Effector memory CD8-positive, alpha-beta T cell (primary cell): Measurements from ENCODE around the gene APLN.

Source experiments
- ATAC-seq: fragments of 150-1000 bp; cut with Tn5 transposase; replicated peaks from 2 replicates; pipeline ENCODE4 v1.10.0; 2021; ENCODE audit warnings: mild to moderate bottlenecking, moderate library complexity
- DNase-seq, 3 experiments: peaks; one replicate each; pipeline ENCODE4 v3.0.0; 2021
- H3K27ac Mint-ChIP-seq, 2 donors: one replicate each; pipeline ENCODE4 v1.8.0; 2022; ENCODE audit warnings: mild to moderate bottlenecking in 2 of 2, mixed read lengths in 2 of 2, moderate library complexity in 2 of 2
- H3K27me3 Mint-ChIP-seq, 2 donors: one replicate each; pipeline ENCODE4 v1.8.0; 2022; ENCODE audit warnings: mixed read lengths in 2 of 2
- H3K36me3 Mint-ChIP-seq: one replicate; pipeline ENCODE4 v1.8.0; 2022; ENCODE audit warnings: mild to moderate bottlenecking, moderate library complexity, mixed read lengths; ENCODE audit not compliant: insufficient read depth
- H3K4me1 Mint-ChIP-seq, 2 donors: one replicate each; pipeline ENCODE4 v1.8.0; 2022; ENCODE audit warnings: low read depth in 2 of 2, mixed read lengths in 2 of 2
- H3K4me3 Mint-ChIP-seq, 2 donors: one replicate each; pipeline ENCODE4 v1.8.0; 2022; ENCODE audit warnings: mild to moderate bottlenecking in 2 of 2, mixed read lengths in 2 of 2, moderate library complexity in 2 of 2
- H3K9me3 Mint-ChIP-seq, 2 donors: one replicate each; pipeline ENCODE4 v1.8.0; 2022; ENCODE audit warnings: mixed read lengths in 2 of 2

Gene APLN

DNA sequence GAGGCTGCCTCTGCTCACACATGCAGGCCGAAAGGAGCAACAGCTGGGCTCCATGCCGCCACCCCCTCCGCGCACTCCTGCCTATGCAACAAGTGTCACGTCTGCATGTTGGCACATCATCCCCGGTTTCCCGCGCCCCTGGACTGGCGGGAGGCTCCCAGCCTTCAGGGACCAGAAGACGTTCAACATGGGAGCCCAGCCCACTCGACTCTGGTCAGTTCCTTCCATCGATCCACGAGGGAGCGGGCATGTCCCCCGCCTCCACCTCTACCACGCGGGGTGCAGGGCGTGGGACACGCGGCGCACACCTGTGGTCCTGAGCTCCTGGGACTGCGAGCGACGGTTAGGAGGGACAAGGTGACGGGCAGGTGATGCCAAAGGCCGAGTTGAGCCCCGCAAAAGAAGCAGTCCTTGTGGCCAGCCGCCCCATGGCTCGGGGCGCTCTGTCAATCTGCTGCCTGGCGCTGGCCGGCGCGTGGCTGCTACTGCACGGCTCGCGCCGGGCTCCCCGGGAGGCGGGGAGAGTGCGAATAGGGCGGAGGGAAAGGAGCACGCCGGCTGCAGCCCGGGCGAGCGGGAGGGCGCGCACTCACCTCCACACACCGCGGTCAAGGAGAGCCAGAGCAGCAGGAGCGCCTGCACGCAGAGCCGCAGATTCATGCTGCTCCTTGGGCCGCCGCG lies 645 bp downstream of the APLN start:
- Mint-ChIP-seq H3K4me3 (peak overlapping the region; percentile 66 to 72), H3K27ac (no peak overlapping the region), H3K27me3 (peaks cover 0 to 31% of the 10 kb centered on the region in 2 donors), H3K4me1 (peaks cover 0 to 12% of the 10 kb centered on the region in 2 donors), H3K36me3 (peaks cover 3% of the 10 kb centered on the region), H3K9me3 (no peaks in the 10 kb centered on the region)
- DNase-seq = no peak
- peak; percentile 73 for ATAC-seq

DNA sequence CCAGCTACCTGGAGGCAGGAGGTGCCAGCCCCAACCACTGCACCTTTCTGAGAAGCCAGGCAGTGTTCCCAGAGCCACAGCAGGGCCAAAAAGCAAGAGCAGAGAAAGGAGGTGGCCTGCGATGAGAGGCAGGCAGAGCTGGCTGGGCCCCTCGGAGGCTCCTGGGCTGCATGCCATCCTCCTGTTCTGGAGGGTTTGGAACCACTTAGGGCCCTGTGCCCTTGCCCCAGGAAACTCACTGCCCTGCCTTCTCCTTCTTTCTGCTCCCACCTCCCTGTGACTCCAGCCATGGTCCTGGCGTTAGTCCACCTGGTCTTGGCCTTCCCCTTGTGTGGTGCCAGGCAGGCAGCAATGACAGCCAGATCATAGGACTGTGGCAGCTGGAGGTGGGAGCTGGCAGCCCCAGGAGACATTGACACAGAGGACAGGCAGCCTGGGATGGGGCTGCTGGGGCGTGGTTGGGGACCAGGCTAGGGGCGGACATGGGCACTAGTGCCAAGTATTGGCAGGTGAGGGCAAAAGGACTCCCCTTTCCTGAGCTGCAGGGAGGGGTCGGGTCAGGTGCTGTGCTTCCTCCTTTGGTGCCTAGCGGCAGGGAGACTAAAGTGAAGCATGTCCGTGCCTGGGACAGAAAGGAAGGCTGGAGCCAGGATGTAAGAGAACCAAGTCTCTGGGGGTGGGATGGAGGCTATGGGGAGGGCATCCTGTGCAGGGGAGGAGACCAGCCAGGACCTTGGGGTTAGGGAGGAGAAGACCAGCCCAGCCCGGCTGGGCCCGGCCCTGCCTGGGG lies 1.4 kb downstream of the APLN start:
- peaks cover 0 to 31% of the 10 kb centered on the region in 2 donors for H3K27me3 Mint-ChIP-seq
- H3K27ac Mint-ChIP-seq = no peak overlapping the region
- peaks cover 0 to 12% of the 10 kb centered on the region in 2 donors for H3K4me1 Mint-ChIP-seq
- peaks cover 3% of the 10 kb centered on the region for H3K36me3 Mint-ChIP-seq
- ATAC-seq = no peak
- H3K9me3 Mint-ChIP-seq = no peaks in the 10 kb centered on the region
- no peak for DNase-seq
- H3K4me3 Mint-ChIP-seq = peak overlapping the region; percentile 66 to 72

DNA sequence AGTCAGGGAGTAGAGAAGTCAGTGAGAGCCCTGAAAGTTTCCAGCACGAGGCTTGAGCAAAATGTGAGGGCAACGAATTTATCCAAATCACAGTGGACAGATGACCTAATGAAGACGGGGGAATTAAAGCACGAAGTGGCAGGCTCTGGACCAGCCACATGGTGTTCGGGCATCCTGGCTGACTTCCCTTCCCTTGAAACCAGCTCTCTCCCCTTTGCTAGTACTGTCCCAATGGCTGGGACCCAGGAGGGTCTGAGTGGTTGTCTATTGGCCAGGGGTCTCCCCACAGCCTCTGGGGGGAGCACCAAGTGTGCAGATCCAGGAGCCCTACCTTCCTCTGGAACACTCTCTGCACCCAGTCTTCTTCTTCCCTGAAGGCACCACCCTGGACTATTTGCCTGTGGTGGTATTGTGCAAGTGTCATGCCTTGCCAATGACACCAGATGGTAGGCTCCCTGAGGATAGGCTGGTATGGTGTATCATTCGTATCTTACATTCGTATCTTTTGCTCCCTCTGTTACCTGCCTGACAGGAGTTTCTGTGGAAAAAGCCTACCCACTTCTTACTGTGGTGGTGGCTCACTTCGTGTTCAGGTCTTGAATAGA lies 2.1 kb downstream of the APLN start:
- H3K27ac Mint-ChIP-seq = no peak overlapping the region
- no peak for DNase-seq
- H3K36me3 Mint-ChIP-seq = peaks cover 3% of the 10 kb centered on the region

DNA sequence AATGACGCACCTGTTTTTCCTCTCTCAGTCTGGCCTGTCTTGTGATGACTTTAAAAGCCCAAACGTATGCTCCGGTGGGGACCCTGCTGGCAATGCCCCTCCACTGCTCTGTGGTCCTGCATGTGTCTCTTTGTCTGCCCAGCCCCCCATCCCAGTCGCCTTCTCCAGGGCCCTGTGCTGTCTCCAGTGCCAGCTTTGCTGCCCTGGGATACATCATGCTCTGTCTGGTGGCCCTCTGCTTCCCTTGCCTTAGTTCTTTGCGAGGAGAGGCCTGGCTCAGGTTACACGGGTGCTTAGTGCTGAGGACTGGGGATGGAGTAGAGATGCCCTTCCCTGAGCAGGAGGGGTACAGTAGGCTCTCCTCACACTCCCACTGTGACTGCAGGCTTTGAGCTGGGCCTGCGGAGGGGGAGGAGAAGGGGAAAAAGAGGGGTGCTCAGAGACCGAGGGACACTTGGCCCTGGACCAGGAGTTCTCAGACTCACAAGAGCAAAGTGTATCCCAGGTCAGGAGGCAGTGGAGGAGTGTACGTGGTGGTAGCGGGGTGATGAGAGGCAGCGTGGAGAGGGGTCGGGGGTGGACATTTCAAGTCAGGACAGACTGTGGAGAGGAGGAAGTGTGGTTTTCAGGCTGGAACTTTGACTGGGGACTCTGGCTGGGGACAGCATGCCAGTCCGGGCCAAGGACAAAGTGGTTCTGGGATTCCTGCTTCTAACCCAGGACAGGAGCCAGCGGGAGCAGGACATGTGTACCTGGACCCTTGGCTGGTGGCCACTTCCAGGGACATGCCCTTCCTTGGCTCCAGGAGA lies 2.8 kb downstream of the APLN start:
- Mint-ChIP-seq H3K9me3 (no peaks in the 10 kb centered on the region), H3K36me3 (peaks cover 3% of the 10 kb centered on the region), H3K27me3 (peaks cover 0 to 39% of the 10 kb centered on the region in 2 donors), H3K4me1 (peaks cover 0 to 12% of the 10 kb centered on the region in 2 donors), H3K4me3 (peak overlapping the region in 1 of 2 donors; percentile 22), H3K27ac (no peak overlapping the region)
- DNase-seq (no peak), ATAC-seq (no peak)

More for the DNA sequence above, 2.1 kb downstream of the APLN start:
- Mint-ChIP-seq H3K27me3 (peaks cover 0 to 34% of the 10 kb centered on the region in 2 donors), H3K4me3 (peak overlapping the region; percentile 66 to 72), H3K4me1 (peaks cover 0 to 12% of the 10 kb centered on the region in 2 donors), H3K9me3 (no peaks in the 10 kb centered on the region)
- no peak for ATAC-seq

DNA sequence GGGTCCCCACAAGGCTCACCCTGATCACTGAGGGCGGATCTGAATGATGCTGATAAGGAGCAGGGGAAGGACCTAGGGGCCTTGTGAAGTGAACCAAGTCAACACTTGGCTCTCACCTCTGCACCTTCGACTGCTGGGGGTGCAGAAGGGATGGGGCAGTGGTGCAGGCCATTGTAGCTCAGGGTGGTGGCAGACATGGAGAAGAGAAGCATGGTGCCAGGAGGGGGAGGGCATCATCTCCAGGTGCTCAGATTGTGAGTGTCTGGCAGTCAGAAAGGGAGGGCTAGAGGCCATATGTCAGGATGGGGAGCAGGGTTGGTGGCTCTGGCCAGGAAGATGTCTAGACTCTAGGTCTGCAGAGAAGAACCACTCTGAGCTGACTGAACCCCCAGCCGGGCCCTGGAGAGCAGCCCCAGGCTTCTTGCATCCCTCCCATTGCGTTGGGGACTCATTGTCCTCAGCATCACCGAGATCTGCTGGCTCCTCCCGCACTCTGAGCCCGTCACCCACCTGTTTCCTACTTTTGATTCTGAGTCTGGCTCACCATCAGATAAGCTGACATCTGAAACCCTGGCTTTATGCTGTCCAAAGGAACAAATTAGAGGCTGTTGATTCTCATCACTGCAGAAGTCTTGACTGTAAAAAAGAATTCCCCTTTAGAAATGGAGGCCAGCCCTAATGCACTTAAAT lies 3.8 kb downstream of the APLN start:
- ATAC-seq = no peak
- Mint-ChIP-seq H3K27ac (peak overlapping the region in 1 of 2 donors; percentile 59), H3K4me1 (peaks cover 0 to 12% of the 10 kb centered on the region in 2 donors), H3K4me3 (no peak overlapping the region), H3K27me3 (peaks cover 0 to 38% of the 10 kb centered on the region in 2 donors), H3K9me3 (no peaks in the 10 kb centered on the region), H3K36me3 (peaks cover 3% of the 10 kb centered on the region)
- DNase-seq = no peak

DNA sequence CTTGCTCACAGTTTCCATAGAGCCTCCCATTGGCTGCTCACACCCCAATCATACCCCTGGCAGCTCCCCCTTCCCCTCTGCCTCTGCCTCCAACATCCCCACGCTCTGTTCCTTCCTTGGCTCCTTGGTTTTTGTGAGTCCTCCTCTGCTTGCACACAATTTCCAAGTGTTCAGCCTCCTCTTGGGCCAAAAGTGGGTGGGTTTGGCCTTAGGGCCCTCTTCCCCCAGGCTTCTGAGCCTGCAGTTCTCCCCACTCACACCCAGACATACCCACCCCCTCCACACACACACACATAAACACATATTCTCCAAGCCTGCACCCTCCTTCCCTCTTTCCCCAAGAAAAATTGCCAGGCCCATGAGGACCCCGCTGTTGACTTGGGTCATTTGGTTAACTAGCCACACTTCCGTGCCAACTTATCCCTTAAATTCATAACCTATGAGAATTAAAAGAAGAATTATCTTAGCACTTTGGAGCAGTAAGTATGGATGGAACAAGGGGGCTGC lies 4.5 kb downstream of the APLN start:
- Mint-ChIP-seq H3K36me3 (peaks cover 3% of the 10 kb centered on the region), H3K27ac (peak overlapping the region in 1 of 2 donors; percentile 59), H3K4me1 (peaks cover 0 to 6% of the 10 kb centered on the region in 2 donors), H3K4me3 (no peak overlapping the region), H3K9me3 (no peaks in the 10 kb centered on the region), H3K27me3 (peaks cover 0 to 31% of the 10 kb centered on the region in 2 donors)
- ATAC-seq (no peak), DNase-seq (no peak)

DNA sequence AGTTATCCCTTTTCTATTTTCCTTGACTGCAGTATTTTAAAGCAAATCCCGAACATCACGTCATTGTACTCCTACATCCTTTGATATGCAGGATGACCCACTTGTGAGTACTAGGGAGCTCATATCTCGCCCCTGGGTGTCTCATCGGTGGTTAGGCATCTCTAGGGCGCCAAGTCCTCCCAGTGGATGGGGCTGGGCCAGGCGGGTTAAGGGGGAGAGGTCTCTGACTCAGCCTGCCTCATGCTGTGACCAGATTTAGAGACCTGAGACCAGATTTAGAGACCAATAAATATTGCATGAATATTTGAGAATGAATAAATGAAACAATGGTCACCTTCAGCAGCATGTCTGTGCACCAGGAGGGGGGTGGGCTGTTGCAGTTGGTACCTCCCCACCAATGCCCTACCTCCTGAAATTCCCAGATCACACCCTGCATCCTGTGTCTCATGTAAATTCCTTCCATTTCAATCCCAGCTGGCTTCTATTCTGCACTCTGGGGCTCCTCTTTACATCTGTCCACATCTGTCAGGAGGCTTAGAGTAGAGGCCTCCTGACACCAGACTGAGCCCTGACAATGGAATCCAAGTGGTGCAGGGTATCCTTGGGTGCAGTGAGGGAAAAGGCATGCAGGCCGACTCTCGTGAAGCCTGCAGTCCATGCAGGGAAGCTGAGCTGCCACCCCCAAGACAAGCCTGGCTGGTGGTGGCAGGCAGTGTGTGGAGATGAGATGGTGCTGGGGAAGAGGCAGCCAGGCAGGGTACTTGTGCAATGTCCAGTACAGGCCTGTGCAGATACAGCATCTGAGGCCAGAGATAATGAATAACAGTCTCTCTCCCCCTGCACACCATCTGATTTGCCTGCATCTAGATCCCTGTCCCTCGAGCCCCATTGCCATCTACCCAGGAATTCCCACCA lies 5.2 kb downstream of the APLN start:
- Mint-ChIP-seq H3K4me3 (no peak overlapping the region), H3K27me3 (peaks cover 0 to 30% of the 10 kb centered on the region in 2 donors), H3K4me1 (peaks cover 0 to 3% of the 10 kb centered on the region in 2 donors), H3K27ac (no peak overlapping the region), H3K36me3 (peaks cover 3% of the 10 kb centered on the region), H3K9me3 (no peaks in the 10 kb centered on the region)
- DNase-seq (no peak), ATAC-seq (no peak)

DNA sequence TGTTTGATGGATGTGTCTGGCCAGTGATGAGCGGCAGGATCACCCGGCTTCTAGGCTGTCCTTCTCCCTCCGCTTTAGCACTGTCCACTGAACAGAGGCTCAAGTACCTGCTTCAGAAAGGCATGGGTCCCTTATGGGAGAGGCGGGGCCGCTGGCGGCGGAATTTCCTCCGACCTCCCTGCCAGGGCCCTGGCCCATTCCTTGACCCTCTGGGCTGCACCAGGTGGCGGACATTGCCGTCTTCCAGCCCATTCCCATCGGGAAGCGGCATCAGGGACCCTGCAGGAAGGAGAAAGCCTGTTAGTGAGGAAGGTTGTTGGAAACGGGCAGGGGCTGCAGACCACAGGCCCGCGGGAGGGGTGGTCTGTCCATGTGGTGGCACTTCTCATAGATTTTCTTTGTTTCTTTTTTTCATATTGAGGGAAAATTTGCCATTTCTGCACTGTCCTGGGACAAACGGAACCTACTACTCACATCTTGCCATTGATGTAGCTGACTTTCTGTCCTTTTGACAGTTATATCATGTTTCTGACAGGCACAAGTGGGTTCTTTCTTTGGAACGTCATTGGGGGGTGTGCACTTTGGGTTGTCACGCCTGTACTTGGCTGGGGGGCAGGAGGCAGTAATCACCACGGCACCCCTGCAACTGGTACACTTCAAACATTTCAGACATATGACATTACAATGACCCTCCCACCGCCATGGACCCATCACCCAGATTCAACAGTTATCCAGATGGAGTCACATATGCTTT lies 6.1 kb downstream of the APLN start:
- DNase-seq (no peak), ATAC-seq (no peak)
- Mint-ChIP-seq H3K9me3 (no peaks in the 10 kb centered on the region), H3K27ac (no peak overlapping the region), H3K36me3 (peaks cover 3% of the 10 kb centered on the region), H3K4me1 (peaks cover 0 to 3% of the 10 kb centered on the region in 2 donors), H3K4me3 (no peak overlapping the region), H3K27me3 (peaks cover 0 to 29% of the 10 kb centered on the region in 2 donors)

DNA sequence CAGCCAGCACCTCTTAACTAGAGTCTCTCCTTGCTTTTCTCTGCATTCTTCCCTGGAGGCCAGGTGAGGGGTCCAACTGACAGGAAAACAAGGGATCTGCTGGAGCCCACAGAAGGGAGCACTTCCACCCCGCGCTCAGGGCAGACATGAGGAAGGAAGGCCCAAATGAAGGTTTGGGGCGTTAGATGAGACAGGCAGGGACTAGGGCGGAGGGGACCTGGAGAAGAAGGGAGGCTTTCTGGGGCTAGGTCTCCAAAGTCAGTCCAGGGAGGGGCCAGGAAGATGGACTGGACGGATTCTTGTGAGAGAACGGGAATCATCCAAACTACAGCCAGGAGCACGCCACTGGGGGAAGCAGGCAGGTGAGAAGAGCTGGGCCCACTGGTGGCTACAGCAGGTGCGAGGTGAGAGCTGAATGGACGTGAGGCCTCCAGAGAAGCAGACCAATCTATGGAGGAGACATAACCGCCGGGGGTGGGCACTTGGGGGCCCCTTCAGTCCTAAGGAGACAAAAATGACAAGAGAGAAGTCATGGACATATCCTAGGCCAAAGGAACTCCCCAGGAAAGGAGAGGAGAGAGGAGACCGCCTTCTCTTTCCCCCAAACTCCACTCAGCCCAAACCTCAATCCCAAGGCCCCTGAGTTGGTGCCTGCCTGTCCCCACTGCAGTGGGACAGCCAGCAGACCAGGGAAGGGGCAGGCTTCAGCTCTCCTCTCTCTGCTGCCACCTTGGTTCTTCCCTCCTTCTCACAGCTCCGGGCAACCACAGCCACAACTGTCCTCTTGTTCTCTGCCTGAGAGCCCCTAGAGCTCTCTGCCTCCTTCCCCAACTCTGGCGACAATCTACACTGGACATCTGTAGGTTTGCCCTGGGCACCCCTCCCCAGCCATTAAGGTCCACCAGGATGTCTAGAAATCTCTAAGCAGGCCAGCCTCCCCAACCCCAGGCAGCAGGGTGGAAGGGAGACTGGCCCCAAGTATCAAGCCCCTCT lies 7.0 kb downstream of the APLN start:
- DNase-seq = no peak
- no peak overlapping the region for H3K4me3 Mint-ChIP-seq
- no peak for ATAC-seq
- H3K36me3 Mint-ChIP-seq = no peaks in the 10 kb centered on the region
- peaks cover 0 to 19% of the 10 kb centered on the region in 2 donors for H3K27me3 Mint-ChIP-seq
- no peaks in the 10 kb centered on the region for H3K9me3 Mint-ChIP-seq
- H3K27ac Mint-ChIP-seq = no peak overlapping the region
- no peaks in the 10 kb centered on the region for H3K4me1 Mint-ChIP-seq

DNA sequence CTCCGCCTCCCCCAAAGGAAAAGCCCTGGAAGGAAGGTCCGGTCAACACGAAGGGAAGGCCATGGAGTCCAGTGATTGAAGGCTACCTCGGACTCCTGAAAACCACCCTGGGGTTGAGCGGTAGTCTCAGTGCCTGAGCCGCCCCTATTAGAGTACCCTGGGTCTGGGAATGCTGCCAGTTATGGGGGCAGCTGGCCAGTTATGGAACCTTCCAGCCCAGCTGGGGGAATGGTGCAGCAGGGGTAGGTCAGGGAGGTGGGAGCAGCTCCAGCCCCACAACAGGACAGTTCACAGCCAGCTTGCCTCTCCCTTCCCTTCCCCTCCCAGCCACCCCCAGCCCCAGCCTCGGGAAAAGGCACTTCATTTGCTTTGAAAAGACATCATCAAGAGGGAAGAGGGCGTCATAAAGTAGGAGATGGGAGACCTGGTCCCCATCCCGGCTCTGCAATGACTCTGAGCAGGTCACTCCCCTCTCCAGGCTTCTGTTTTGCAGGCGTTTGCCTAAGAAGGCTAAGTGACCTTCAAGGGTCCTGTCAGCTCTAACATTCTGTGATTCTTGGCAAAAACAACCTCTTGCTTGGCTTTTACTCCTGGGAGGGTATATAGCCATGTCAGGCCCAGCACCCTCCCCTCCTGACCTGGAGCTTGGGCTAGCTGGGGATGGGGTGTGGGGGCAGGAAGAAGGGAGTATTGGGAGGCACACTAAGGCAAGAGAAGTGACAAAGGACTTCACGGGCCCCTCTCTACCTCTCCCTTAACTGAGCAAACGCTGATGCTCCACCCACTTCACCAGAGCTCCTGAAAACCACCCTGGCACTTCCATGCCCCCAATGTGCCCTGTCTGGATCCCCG lies 8.0 kb downstream of the APLN start:
- Mint-ChIP-seq H3K9me3 (no peaks in the 10 kb centered on the region), H3K4me3 (no peak overlapping the region), H3K36me3 (no peaks in the 10 kb centered on the region), H3K27ac (no peak overlapping the region), H3K27me3 (peaks cover 0 to 10% of the 10 kb centered on the region in 2 donors), H3K4me1 (no peaks in the 10 kb centered on the region)
- ATAC-seq (no peak), DNase-seq (no peak)
